K562 (cell line): ENCODE measurements around the gene ART1. TPM values are rescaled to one million over a fixed set of nuclear protein-coding genes. Genes with fewer than 3 reads are reported as not detected.
A peak's percentile ranks its signal among the peaks of the same experiment; 100 is the strongest.

Experiments
- CHD1 ChIP-seq: fragments of 200-600 bp; sonication (generic); IDR thresholded peaks from one replicate; pipeline ENCODE4 v1.6.1; 2012; ENCODE audit warnings: mild to moderate bottlenecking, moderate library complexity, low read length, inconsistent platforms
- EZH2 ChIP-seq: IDR thresholded peaks from 2 replicates; pipeline ENCODE4 v1.6.1; 2012; ENCODE audit warnings: low read depth, mild to moderate bottlenecking, inconsistent platforms, low read length, borderline replicate concordance
- HDAC3 ChIP-seq: fragments of 450-650 bp; IDR thresholded peaks from 2 replicates; pipeline ENCODE4 v1.6.1; 2018; ENCODE audit warnings: borderline replicate concordance, mild to moderate bottlenecking, moderate library complexity; ENCODE audit not compliant: partially characterized antibody
- KAT8 ChIP-seq: fragments of 450-650 bp; IDR thresholded peaks from 2 replicates; pipeline ENCODE4 v1.6.1; 2016; ENCODE audit warnings: low read depth, mild to moderate bottlenecking
- NFRKB ChIP-seq: fragments of 450-650 bp; IDR thresholded peaks from 2 replicates; pipeline ENCODE4 v1.6.1; 2016; ENCODE audit warnings: low read depth
- RBM15 ChIP-seq: fragments of 200-400 bp; formaldehyde crosslinking; IDR thresholded peaks from 2 replicates; pipeline ENCODE4 v1.6.1; 2018; ENCODE audit warnings: mild to moderate bottlenecking, low read length, moderate library complexity; ENCODE audit not compliant: insufficient read depth
- TARDBP ChIP-seq: fragments of 450-650 bp; IDR thresholded peaks from 2 replicates; pipeline ENCODE4 v1.6.1; 2016
- TBL1XR1 ChIP-seq, 2 experiments: IDR thresholded peaks; 2 replicates each; pipeline ENCODE4 v1.6.1; 2012; ENCODE audit warnings: improper control_type of control experiment in 2 of 2, low read length in 2 of 2, mild to moderate bottlenecking in 1 of 2
- YY1 ChIP-seq, 3 experiments: IDR thresholded peaks; 2 replicates each; pipeline ENCODE4 v1.6.1; 2011; ENCODE audit warnings: low read length in 2 of 3, mild to moderate bottlenecking in 2 of 3, moderate library complexity in 2 of 3, borderline replicate concordance in 1 of 3, control low read depth in 1 of 3, low read depth in 1 of 3; ENCODE audit not compliant: insufficient read depth in 3 of 3, insufficient replicate concordance in 2 of 3, control insufficient read depth in 1 of 3, insufficient read length in 1 of 3; ENCODE audit errors: extremely low read depth in 1 of 3
- ZFP30 ChIP-seq: fragments of 250-450 bp; sonication (Bioruptor Pico); IDR thresholded peaks from 2 replicates; pipeline ENCODE4 v1.8.0; 2022; ENCODE audit warnings: moderate library complexity, mild to moderate bottlenecking, inconsistent platforms, borderline replicate concordance
- ZFP36 ChIP-seq: fragments of 150-350 bp; IDR thresholded peaks from 2 replicates; pipeline ENCODE4 v1.6.1; 2018; ENCODE audit warnings: low read length, low read depth; ENCODE audit not compliant: partially characterized antibody
- ZNF23 ChIP-seq: fragments of 250-450 bp; sonication (Bioruptor Pico); IDR thresholded peaks from 2 replicates; pipeline ENCODE4 v1.4.0; 2020; ENCODE audit warnings: mild to moderate bottlenecking
- ZNF24 ChIP-seq: fragments of 450-650 bp; IDR thresholded peaks from 2 replicates; pipeline ENCODE4 v1.6.1; 2016
- ZNF444 ChIP-seq: fragments of 250-450 bp; sonication (Bioruptor Pico); IDR thresholded peaks from 2 replicates; pipeline ENCODE4 v1.4.0; 2020; ENCODE audit warnings: mild to moderate bottlenecking, moderate library complexity
- polyA plus RNA-seq, 8 experiments: library from polyadenylated mRNA; depleted of rRNA in 4 of 8; stranded (reverse) in 5 of 8; unstranded in 3 of 8; fragments of >200 nt; fragmentation: Nextera tagmentation in 2 of 8; fragmentation: Illumina TruSeq in 1 of 8; extraction: Ambion mirVana in 2 of 8; extraction: Trizol in 1 of 8; gene quantifications; 2 replicates each; pipeline versions ENCODE4 v1.2.1 to v1.2.3, GENCODE V29; 2011 to 2014; ENCODE audit warnings: inconsistent platforms in 1 of 8, missing spikeins in 1 of 8
- total RNA-seq, 7 experiments: library from RNA; depleted of rRNA in 6 of 7; stranded (reverse); fragments of >200 nt in 6 of 7; fragmentation: Illumina TruSeq in 2 of 7; extraction: Trizol in 2 of 7; gene quantifications; 2 replicates each; pipeline versions ENCODE4 v1.2.1 to v1.2.3, GENCODE V29; 2011 to 2021; ENCODE audit warnings: low replicate concordance in 1 of 7
- TF ChIP-seq, protein P1 (sequence below), 2 experiments: fragments of 150-350 bp in 1 of 2; IDR thresholded peaks; 2 replicates each; pipeline ENCODE4 v1.6.1; 2012 to 2016; ENCODE audit warnings: low read depth in 2 of 2, low read length in 2 of 2, mild to moderate bottlenecking in 1 of 2, moderate library complexity in 1 of 2
- TF ChIP-seq, protein P2 (sequence below): sonication (generic); formaldehyde crosslinking; IDR thresholded peaks from 2 replicates; pipeline ENCODE4 v1.8.0; 2022; ENCODE audit warnings: mild to moderate bottlenecking, low read depth, missing genetic modification reagents
- TF ChIP-seq, protein P3 (sequence below): sonication (generic); formaldehyde crosslinking; IDR thresholded peaks from 2 replicates; pipeline ENCODE4 v1.8.0; 2023; ENCODE audit warnings: mild to moderate bottlenecking, missing genetic modification reagents

ART1 gene
- total and polyA plus RNA-seq, 9 of the 15 experiments (the other 6 are each of a cell fraction or from before 2014, with no cell fraction given), result not detected

DNA sequence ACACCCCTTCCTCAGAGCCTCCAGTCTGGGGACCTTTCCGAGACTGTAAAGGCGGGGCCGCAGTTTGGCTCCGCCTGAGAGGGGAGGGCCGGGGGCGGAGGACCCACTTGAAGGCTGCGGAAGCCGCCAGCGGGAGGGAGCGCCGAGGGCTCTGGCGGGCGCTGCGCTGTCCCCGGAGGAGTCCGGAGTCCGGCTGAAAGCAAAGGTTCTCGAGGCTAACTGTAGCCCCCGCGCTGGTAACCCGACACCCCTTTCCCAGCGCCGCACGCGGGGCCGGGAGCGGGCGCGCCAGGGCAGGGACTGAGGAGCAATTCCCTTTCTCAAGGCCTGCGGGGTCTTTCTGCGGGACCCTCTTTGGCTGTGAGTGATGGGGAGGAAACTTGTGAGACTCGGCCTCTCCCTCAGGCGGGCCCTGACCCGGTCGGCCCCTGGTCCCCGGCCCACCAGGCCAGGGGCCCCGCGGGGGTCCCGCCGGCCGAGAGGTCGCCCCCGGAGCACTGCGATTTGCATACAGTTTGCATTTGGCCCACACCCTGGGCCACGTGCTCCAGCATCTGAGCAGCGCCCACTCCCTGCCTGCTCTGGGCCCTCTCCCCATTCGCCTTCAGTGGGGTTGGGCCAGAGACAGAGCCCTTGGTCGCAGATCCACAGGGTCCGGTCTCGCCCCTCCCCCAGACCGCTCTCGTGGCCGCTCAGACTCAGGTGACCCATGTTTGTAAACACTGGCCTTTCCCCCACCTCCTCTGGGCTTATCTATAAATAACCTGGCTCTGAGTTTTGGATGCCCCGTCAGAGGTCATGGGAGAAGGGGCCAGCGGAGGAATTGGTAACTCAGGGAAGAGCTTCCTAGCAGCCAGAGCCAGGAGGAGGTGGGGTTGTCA lies 2.6 kb upstream of the ART1 start (continued):
- no peak for TF ChIP-seq HDAC3
- TF ChIP-seq ZFP36, result peak; percentile 23
- TF ChIP-seq ZFP30 (CRISPR knock-in tag), result no peak
- TF ChIP-seq KAT8, result no peak
- TF ChIP-seq CHD1, result no peak
- TF ChIP-seq RBM15, result no peak
- TF ChIP-seq EZH2, result no peak
- peak; percentile 38; the same call in 1 of the 2 replicates for TF ChIP-seq ZNF24
- TF ChIP-seq TBL1XR1 (IDR thresholded peaks at IDR 0.05; ENCODE audit: low read length in 2 of 2), result no peak
- TF ChIP-seq ZNF444 (CRISPR knock-in tag), result no peak
- TF ChIP-seq, protein P1, sequence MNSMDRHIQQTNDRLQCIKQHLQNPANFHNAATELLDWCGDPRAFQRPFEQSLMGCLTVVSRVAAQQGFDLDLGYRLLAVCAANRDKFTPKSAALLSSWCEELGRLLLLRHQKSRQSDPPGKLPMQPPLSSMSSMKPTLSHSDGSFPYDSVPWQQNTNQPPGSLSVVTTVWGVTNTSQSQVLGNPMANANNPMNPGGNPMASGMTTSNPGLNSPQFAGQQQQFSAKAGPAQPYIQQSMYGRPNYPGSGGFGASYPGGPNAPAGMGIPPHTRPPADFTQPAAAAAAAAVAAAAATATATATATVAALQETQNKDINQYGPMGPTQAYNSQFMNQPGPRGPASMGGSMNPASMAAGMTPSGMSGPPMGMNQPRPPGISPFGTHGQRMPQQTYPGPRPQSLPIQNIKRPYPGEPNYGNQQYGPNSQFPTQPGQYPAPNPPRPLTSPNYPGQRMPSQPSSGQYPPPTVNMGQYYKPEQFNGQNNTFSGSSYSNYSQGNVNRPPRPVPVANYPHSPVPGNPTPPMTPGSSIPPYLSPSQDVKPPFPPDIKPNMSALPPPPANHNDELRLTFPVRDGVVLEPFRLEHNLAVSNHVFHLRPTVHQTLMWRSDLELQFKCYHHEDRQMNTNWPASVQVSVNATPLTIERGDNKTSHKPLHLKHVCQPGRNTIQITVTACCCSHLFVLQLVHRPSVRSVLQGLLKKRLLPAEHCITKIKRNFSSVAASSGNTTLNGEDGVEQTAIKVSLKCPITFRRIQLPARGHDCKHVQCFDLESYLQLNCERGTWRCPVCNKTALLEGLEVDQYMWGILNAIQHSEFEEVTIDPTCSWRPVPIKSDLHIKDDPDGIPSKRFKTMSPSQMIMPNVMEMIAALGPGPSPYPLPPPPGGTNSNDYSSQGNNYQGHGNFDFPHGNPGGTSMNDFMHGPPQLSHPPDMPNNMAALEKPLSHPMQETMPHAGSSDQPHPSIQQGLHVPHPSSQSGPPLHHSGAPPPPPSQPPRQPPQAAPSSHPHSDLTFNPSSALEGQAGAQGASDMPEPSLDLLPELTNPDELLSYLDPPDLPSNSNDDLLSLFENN (IDR thresholded peaks at IDR 0.05; ENCODE audit: low read depth in 2 of 2, low read length in 2 of 2), result no peak
- TF ChIP-seq ZNF23 (CRISPR knock-in tag), result no peak
- TF ChIP-seq, protein P2, sequence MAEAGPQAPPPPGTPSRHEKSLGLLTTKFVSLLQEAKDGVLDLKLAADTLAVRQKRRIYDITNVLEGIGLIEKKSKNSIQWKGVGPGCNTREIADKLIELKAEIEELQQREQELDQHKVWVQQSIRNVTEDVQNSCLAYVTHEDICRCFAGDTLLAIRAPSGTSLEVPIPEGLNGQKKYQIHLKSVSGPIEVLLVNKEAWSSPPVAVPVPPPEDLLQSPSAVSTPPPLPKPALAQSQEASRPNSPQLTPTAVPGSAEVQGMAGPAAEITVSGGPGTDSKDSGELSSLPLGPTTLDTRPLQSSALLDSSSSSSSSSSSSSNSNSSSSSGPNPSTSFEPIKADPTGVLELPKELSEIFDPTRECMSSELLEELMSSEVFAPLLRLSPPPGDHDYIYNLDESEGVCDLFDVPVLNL (CRISPR knock-in tag), result no peak
- TF ChIP-seq, protein P3, sequence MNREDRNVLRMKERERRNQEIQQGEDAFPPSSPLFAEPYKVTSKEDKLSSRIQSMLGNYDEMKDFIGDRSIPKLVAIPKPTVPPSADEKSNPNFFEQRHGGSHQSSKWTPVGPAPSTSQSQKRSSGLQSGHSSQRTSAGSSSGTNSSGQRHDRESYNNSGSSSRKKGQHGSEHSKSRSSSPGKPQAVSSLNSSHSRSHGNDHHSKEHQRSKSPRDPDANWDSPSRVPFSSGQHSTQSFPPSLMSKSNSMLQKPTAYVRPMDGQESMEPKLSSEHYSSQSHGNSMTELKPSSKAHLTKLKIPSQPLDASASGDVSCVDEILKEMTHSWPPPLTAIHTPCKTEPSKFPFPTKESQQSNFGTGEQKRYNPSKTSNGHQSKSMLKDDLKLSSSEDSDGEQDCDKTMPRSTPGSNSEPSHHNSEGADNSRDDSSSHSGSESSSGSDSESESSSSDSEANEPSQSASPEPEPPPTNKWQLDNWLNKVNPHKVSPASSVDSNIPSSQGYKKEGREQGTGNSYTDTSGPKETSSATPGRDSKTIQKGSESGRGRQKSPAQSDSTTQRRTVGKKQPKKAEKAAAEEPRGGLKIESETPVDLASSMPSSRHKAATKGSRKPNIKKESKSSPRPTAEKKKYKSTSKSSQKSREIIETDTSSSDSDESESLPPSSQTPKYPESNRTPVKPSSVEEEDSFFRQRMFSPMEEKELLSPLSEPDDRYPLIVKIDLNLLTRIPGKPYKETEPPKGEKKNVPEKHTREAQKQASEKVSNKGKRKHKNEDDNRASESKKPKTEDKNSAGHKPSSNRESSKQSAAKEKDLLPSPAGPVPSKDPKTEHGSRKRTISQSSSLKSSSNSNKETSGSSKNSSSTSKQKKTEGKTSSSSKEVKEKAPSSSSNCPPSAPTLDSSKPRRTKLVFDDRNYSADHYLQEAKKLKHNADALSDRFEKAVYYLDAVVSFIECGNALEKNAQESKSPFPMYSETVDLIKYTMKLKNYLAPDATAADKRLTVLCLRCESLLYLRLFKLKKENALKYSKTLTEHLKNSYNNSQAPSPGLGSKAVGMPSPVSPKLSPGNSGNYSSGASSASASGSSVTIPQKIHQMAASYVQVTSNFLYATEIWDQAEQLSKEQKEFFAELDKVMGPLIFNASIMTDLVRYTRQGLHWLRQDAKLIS (CRISPR knock-in tag), result no peak
- TF ChIP-seq TARDBP, result 0 out of 2 replicates have a peak, but pooled peaks have one; percentile 55
- TF ChIP-seq YY1 (IDR thresholded peaks at IDR 0.05; ENCODE audit: borderline replicate concordance in 1 of 3, control insufficient read depth in 1 of 3, extremely low read depth in 1 of 3, insufficient read depth in 3 of 3, insufficient read length in 1 of 3, insufficient replicate concordance in 2 of 3, low read depth in 1 of 3, low read length in 2 of 3), result peak in 1 of 3 experiments; percentile 48
- TF ChIP-seq NFRKB, result no peak
